Coronary artery (tissue), 2 donors: Measurements from ENCODE around the gene CASP10.

Experiments
- DNase-seq: peaks from one replicate; pipeline ENCODE4 v3.0.0-alpha.2; 2017; ENCODE audit warnings: low spot score
- H3K27ac ChIP-seq, 2 donors: fragments of 200-600 bp; sonication (generic); one replicate each; pipeline ENCODE4 v1.5.1; 2016 to 2019
- H3K4me3 ChIP-seq: fragments of 200-600 bp; sonication (generic); 2 replicates; pipeline ENCODE4 v1.5.1; 2016; ENCODE audit warnings: mild to moderate bottlenecking, moderate library complexity
- TF ChIP-seq, protein P1 (sequence below): fragments of 200-600 bp; sonication (generic); IDR thresholded peaks from one replicate; pipeline ENCODE4 v1.5.1; 2019; ENCODE audit warnings: antibody characterized with exemption

The CASP10 gene

GRCh38 chr2:201223089-201224073 is 40.4 kb downstream of the CASP10 start:
- Histone ChIP-seq H3K27ac (no peak overlapping the region), H3K4me3 (no peak overlapping the region)
- TF ChIP-seq, protein P1, sequence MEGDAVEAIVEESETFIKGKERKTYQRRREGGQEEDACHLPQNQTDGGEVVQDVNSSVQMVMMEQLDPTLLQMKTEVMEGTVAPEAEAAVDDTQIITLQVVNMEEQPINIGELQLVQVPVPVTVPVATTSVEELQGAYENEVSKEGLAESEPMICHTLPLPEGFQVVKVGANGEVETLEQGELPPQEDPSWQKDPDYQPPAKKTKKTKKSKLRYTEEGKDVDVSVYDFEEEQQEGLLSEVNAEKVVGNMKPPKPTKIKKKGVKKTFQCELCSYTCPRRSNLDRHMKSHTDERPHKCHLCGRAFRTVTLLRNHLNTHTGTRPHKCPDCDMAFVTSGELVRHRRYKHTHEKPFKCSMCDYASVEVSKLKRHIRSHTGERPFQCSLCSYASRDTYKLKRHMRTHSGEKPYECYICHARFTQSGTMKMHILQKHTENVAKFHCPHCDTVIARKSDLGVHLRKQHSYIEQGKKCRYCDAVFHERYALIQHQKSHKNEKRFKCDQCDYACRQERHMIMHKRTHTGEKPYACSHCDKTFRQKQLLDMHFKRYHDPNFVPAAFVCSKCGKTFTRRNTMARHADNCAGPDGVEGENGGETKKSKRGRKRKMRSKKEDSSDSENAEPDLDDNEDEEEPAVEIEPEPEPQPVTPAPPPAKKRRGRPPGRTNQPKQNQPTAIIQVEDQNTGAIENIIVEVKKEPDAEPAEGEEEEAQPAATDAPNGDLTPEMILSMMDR, result no peak
- DNase-seq, result no peak

- TF ChIP-seq, protein P1, result no peak
- DNase-seq, result no peak
- H3K27ac ChIP-seq, result no peak overlapping the region
- H3K4me3 ChIP-seq, result no peak overlapping the region
Observed at GRCh38 chr2:201228271-201228911, 45.5 kb downstream of the CASP10 start.

DNA sequence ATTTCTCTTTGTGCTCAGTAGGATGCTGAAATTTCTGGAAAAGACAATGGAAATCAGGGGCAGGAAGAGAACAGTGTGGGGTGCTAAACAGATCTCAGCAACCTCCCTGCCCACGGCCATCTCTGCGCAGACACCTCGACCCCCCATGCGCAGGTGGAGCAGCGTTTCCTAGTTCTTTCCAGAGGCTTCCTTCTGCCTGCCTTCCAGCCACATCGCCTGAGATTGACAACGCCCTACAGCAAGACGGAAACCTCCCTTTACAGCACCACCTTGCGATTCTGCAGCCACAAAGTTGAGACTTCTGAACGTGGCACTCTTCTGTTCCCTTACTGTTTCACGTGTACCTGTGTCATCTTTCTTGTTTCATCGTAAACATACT is 46.0 kb downstream of the CASP10 start:
- no peak overlapping the region for H3K27ac ChIP-seq

DNA sequence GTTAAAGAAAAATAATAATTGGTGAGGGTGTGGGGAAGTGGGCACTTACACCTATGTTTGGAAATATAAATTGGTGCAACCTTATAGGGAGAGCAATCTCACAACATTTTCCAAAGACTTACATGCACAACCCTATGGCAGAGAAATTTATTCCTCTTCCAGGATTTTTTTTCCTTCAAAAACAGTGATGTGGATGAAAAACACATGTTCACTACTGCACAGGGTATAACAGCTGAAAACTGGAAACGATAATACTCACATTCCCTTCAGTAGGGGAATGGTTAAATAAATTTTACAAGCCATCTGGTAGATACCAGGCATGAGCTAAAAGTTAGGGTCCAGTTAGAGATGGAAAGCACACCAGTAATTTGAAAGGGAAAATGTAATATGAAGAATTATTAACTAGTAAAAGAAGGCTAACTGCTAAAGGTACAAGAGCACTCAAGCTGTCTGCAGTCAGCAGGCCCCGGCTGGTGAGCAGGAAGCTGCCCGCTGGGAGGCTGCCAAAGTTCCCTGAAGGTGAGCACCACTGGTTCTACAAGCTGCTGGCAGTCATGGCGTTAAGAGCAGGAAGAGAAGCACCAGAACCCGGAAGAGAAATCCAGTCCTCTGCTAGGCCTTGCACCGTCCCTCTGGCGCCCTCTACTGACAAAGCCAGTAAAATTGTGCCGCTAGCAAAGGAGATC is 49.0 kb downstream of the CASP10 start:
- peak overlapping the region; percentile 47 for H3K4me3 ChIP-seq
- TF ChIP-seq, protein P1, result peak; percentile 49
- peak; percentile 85 for DNase-seq
- no peak overlapping the region for H3K27ac ChIP-seq

More for the DNA sequence above, 46.0 kb downstream of the CASP10 start:
- DNase-seq, result no peak
- TF ChIP-seq, protein P1, result no peak
- no peak overlapping the region for H3K4me3 ChIP-seq

GRCh38 chr2:201232467-201232815 is 49.5 kb downstream of the CASP10 start:
- DNase-seq, result no peak
- TF ChIP-seq, protein P1, result no peak
- Histone ChIP-seq H3K4me3 (no peak overlapping the region), H3K27ac (no peak overlapping the region)

- TF ChIP-seq, protein P1, result no peak
- Histone ChIP-seq H3K27ac (peak overlapping the region in 1 of 2 donors; percentile 45), H3K4me3 (peak overlapping the region; percentile 50)
- DNase-seq, result no peak
Observed at GRCh38 chr2:201233192-201233811, 50.4 kb downstream of the CASP10 start.
